NCI-H82 (cell line): ENCODE data around the gene HHLA2.

Experiments used
- DNase-seq: peaks from one replicate; lab custom pipeline; 2025; lab: John Stamatoyannopoulos, UW

HHLA2 gene

DNA sequence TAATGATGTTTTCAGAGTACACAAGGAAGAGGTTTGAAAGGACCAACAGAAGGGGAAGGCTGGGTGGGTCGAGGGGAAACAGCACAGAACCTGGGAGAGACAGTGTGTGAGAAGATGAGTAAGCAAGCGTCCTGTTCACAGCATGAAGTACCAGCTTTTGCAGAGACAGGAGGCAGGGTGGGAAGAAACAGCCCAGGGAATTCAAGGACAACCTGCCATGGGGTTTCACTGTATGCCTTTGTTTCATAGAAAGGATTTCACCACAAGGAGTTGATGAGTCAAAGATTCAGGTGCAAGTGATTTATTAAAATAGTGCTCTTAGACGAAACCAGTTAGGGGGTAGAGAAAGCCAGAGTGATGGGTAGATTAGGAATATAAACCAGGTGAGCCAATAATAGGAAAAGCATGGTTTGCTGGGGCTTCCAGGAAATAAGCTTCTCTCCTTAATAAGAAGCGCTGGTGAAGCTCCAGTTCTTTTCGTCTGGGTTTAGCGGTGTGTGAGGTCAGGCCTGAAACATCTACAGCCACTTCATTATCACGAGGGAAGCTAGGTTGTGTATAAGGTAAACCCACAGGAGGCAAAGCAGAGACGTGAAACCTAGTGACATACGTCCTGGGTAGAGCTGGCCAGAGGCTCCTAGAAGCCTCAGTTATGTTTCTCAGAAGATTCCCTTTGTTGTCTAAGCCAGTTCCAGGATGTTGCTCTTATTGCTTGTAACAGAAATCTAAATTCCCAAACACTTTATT lies 3.9 kb downstream of the HHLA2 start:
- no peak for DNase-seq

DNA sequence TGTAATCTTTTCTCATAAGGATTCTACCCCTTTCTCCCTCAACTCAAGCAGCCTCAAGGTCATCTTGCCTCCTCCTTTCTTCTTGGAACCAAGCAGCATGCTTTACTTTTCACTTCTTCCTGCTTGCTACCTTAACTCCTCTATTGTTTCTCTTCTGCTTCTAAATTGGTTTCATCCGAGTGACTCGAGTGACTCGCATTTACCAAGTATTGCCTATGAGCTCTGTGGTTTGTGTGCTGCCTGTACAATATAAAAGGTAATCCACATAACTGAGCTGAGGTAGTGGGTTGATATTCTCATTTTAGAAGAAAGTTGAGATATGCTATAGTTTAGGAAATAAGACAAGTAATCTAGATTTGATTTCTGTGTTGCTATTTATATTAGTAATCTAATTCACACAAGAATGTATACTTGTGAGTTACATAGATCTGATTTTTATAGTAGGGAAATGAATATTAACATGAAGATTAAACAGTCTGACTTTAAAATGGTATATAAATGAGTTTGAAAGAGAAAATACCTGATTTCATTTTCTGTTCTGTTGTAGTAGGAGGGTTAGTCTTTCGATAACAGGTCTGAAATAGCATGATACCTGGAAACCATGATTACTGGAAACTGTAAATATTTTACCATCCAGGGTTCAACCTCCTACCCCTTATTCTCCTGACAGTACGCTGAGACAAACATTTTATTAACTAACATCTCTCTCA lies 5.5 kb downstream of the HHLA2 start:
- no peak for DNase-seq

DNA sequence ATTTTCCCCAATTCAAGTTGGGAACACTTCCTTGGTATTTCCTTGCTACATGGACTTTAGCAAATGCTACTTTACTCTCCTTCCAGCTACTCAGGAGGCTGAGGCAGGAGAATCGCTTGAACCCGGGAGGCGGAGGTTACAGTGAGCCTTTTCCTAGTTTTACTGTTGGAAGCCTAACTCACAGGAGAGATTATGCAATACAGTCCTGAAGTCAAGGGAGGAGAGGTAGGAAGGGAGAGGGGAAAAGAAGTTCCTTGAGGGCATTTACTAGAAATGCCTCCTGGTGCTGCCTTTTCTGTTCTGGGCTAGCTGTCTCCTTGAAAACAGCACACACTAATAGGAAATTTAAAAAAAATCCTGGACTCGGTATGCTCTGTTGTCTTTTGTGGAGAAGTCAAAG lies 6.2 kb downstream of the HHLA2 start:
- DNase-seq, result no peak

DNA sequence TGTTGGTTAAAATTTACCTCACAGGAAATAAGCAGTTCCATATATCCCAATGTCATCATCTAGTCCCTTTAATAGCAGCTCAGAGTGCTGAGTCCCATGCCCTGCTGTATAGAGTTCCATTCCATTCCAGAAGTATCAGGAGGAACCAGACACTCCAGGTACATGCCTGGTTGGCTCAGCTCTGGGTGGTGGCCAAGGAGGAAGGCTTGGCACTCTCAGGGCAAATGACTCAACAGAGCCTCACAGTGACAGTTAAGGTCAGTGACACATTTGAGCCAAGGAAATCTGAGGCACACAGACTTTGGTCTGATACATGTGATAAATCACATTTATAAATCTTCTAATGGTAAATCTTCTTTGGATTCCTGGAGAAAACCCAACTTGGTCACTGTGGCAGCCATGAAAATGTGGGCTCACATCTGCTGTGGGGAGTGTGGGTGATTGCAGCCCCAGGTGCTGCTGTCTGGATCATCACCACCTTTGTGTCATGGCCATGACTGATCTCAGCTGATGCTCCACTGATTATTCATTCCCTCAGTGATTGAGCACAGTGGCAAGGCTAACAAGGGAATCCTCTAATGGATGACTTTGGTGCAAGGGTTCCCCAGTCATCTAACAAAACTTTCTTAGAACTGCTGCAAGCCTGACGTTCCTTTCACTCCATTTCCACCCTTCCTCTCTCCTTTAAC lies 9.3 kb downstream of the HHLA2 start:
- no peak for DNase-seq

DNA sequence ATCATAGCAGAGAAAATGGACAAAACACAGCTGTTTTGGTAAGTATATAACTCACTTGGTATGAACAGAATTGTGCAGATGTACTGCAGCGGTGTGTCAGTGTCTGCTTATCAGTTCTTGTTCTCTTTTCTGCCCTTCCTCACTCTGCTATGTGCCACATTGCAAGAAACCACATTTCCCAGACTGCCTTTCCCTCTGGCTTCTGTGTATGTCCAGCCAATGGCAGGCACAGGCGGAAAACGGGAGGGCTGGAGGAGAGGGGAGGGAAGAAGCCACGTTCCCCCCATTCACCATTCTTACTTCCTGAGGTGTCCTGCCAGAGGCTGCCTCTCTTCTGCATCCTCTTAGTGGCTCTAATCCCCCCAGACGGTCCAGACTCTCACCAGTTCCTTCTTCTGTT lies 15.4 kb downstream of the HHLA2 start:
- DNase-seq, result peak; percentile 31

DNA sequence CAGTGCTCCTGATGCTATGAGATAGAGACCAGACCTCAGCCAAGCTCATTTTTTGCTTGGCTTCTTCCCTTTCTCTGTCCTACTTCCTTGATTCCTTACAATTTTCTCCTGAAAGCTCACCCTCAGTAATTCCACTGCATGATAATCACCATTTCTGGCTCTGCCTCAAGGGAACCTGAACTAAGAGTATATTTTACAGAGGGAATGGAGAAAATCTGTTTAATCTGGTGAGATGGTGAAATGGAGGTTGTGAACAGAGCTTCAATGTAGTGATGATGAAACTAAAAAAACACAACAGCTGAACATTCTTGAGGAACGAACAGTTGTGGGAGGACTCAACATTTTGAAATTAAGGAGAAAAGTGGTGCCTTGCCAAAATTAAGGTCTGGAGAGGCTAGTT lies 16.3 kb downstream of the HHLA2 start:
- DNase-seq, result no peak

DNA sequence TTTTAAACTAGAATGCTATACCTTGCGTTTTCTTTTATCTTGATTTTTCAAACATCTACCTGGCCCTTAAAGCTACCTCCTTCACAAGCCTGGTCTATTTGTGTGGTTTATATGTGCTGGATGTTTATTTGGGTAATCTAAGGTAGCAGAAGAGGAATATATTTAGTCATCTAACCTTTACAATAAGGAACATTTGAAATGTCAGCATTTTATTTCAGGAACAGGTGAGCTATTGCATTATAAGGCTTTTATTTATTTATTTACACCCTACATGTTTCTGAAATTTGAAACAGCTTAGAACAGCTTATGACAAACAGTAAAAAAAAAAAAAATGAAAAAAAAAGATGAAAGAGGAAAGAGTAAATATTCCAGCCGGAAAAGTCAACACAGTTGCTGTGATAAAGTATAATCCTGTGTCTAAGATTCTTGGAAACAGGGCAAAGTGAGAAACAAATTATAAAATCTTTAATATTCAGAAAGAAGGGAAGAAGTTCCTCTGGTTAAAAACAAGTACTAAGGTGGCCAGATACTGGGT lies 19.5 kb downstream of the HHLA2 start:
- no peak for DNase-seq

DNA sequence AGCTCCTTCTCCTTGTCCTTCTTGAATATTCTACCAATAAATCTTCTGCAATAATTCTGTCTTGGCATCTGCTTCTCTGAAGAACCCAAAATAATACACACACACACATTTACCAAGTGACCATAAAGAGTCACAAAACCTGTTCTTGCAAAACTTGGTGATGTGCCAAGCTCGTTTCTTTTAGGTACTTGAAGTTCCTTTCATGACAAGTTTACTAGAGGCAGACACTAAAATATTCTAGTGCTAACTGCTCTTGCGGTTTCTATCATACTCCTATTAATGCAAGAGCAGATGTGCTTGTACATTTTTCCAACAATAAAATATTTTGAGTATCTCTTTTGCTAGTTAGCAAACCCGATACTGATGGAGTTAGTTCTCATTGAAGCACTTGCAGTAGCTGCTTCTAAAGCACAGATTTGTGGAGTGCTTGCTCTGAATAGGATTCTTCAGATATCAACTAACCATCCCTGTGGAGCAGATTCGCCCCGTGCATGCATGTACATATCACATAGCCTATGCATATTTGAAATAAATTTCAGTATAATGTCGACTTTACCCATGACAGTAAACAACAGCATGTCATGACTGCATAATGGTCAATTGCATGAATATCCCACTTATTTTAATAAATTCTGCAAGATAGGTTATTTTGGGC lies 23.2 kb downstream of the HHLA2 start:
- DNase-seq, result no peak

DNA sequence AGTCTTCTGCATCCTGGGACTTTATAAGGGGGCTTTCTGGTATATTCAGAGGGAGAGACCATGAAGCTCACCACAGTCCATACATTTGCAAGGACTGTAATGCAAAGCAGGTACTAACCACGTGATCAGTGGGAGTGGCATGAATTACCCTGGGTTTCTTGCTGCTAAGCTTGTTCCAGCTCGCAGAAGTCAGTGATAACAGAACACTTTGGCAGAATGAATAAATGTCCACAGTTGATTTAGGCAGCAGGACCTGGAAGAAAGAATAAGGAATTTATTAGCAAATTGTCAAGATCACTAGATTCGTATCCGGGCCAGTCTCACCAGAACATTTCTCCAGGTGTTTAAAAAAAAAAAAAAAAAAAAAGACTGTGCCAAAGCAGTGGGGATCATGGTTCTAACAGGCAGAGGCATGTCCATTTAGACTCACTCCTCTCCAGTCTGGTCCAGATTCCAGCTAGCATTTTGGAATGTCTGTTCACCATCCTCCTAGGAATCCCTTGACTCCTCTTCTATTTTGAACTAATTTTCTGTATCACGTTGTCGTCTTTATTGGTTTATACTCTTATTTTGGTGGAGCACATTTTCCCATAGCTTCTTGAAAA lies 24.5 kb downstream of the HHLA2 start:
- no peak for DNase-seq

DNA sequence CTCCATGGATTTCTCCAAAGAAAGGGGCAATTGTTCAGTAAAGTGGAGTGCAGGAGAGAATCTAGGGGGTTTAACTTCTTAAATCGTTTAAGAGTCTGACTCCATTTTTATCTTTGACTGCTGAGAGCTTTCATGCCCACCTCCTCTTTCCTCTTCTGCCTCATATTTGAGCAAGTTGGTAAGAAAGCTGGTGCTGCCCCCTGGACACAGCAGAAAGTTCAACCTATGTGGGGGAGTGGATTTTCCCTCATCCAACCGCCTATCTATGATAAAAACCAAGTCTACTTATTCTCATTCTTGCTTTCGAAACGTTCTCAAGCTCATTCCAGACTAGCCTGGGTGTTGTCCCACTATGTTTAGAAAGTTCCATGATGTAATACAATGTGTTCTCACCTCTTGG lies 26.0 kb downstream of the HHLA2 start:
- DNase-seq, result no peak

DNA sequence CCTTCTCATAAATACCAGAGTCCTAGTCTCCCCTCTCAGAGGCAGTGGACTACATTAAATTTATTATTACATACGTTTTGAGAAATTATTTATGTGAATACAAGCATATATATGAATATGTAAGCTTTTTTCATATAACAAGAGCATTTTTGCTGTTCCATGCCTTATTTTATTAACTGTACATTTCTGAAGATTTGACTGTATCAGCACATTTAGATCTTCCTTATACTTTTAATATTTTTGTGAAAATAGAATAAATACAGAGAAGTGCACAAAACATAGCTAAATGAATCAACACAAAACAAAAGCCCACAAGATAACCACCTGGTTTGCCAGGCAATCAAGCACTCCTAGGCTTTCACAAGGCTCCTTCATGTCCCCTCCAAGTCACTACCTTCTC lies 27.8 kb downstream of the HHLA2 start:
- no peak for DNase-seq

DNA sequence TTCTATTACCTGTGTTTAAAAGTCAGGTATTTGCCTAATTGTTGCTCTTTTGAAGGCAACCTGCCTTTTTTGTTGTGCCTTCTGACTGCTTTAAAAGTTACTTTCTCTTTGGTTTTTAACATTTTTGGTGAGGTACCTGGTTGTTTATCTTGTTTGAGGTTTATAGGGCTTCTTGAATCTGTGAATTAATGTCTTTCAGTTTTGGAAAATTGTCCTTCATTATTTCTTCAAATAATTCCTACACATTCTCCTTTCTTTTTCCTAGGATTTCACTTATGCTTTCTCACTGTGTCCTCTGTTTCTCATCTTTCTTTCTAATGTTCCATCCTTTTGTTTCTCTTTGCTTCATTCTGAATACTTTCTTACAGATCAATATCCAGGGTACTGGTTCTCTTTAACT lies 30.8 kb downstream of the HHLA2 start:
- no peak for DNase-seq

DNA sequence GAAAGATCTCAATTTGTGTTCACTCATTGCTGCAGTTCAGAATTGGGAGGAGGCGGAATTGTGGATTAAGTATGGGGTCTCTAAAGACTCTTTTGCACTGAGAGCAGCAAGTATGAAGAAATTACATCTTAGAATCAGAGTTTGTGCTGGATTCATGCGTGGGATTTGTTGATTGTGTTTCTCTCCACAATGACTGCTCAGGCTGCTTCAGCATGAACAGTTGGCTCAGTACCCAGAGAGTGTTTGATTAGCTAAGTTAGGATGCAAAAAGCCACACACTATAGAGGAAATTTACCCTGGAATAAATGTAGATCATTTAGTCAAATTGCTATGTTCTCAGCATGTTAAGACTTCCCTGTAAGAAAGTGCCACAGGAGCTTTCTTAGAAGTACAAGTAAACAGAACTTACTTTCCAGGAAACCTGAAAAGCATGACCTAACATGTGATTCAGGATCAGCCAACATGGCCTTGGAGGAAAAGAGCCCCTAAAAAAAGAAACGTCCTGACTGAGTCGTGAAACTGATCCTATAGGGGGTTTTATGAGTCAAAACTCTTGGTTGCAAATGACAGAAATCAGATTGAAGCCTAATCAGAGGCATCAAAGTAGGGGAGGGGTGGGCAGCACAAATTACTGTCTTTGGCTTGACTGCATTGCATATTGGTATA lies 32.6 kb downstream of the HHLA2 start:
- DNase-seq, result no peak

DNA sequence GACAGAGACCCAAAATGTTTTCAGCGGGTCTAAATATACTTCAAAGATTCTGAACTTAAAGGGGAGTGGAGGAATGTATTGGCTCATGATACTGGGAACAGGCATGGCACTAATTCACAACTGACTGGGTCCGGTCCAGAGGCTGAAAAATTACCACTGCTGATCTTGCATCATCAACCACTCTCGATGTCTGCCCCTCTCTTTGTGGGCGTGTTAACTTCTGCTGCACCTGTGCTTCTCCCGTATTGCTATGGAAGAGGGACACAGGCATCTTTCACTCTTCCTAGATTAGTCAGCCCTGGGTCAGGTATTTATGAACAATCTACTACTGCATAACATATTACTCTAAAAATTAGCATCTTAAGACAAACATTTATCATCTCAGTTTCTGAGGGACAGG lies 33.2 kb downstream of the HHLA2 start:
- no peak for DNase-seq

DNA sequence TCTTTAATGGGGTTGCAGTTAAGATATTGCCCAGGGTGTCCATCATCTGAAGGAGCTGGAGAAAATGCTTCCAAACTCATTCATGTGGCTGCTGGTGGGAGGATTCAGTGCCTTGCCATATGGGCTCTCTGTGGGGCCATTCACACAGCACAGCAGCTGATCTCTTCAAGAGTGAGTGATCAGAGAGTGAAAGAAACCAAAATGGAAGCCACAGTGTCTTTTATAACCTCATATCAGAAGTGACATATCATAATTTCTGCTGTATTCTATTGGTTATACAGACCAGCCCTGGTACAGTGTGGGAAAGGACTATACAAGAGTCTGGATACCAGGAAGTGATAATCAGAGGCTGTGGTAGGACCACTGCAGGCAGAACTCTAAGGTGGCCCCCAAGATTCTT lies 33.6 kb downstream of the HHLA2 start:
- DNase-seq, result no peak

DNA sequence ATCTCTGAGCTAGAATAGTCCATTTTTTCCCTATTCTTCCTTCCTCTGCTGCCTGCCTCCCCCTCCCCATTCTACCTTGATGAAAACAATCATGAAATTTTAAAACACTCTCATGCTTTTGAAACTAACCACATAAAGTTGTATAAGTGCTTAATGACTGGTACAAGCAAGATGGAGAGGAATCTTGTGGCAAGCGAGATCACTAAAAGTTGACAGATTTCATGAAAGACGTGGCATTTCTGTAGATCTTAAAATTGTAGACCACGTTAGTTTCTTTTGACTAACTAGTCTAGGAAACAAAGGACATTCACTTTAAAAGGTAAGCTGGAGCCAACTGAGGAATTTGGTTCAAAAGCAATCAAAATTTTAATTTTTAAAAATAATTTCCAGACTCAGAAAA lies 35.4 kb downstream of the HHLA2 start:
- no peak for DNase-seq

DNA sequence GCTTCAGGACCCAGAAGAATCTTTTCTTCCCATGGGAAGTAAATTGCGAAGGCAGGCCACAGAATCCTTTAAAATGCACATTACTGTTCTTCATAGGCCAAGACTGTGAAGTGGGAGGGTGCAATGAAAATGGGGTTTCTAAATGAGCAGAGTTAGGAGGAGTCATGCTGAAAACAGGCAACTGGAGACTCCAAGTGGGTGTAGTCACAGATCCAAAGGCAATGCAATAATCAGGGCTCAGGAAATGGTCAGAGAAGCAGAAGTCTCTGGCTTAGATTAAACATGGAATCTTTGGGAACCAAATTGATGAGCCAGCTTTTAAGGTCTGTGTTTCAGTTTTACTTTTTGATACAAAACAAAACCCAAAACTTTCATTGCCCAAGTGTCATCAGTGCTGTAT lies 37.6 kb downstream of the HHLA2 start:
- no peak for DNase-seq

DNA sequence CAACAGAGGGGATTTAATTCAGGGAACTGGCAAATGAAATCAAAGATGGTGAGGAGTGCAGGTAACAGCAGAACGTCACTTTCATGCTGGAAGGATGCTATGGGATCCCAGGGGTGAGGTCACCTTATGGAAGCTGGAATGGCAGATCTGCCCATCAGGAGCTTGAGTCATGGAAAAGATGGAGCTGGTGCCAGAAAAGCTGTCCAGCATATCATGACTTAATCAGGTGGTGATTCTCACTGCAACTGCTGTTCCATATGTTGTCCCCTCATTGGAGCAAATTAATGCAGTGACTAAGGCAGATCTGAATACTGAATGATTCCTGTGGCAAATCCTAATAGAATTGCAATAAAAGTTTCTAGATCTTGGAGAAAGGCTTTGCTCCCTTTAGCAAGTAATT lies 38.4 kb downstream of the HHLA2 start:
- no peak for DNase-seq

DNA sequence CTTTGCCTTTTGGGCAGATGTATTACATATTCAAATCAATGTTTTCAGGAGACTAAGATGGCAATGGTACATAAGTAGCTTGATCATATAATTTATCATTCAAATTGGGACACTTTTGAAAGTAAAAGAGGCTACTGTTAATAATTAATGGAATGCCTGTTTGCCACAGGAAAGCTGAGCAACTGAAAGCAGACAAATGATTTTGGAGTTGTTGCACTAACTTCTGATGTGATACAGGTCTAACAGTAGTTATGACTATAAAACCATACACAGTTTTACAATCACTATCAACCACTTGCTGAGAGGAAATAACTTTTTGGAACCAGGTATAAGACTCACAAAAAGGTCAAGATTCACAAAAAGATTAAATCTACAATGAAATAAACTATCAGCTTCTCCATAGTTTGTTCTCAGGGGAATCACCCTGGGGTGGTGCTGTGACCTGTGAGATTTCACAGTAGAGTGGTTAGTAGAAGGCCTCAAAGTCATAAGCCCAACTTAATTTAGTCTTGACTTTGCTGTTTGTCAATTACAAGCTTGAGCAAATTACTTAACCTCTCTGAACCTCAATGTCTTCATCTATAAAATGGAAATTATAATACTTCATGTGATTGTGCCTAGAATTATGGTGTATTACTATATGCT lies 42.7 kb downstream of the HHLA2 start:
- no peak for DNase-seq

DNA sequence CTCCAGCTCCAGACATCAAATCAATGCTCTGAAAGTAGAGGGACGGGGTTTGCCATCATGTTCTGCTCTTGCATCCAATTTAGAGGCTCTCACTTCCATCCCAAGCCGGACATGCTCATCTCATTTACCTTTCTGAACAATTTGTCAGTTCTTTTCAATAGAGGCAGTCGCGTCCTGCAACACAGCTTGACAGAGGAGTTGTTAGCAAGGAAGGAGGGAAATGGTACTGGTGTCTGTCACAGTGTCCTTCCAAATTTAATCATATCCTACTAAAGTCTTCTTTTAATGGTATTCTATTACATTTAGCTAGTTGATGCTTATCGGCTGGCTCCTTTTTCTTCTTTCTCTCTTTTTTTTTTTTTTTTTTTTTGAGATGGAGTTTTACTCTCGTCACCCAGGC lies 45.6 kb downstream of the HHLA2 start:
- no peak for DNase-seq
